GM21528 (cell line): ENCODE data around the gene ELAVL2.

ENCODE experiments used
- ATAC-seq: cut with Tn5 transposase; IDR thresholded peaks from one replicate; pipeline ENCODE4 v1.9.1; 2021; ENCODE audit warnings: mild to moderate bottlenecking, moderate library complexity; ENCODE audit not compliant: unreplicated experiment, low FRiP score

ELAVL2 gene

GRCh38 chr9:23669776-23670175, 156.3 kb downstream of the ELAVL2 start:
- no peak for ATAC-seq

GRCh38 chr9:23665635-23666034, 160.4 kb downstream of the ELAVL2 start:
- ATAC-seq, result no peak

- no peak for ATAC-seq
Observed at GRCh38 chr9:23665051-23665450, 161.0 kb downstream of the ELAVL2 start.

- no peak for ATAC-seq
Observed at GRCh38 chr9:23663946-23664345, 162.1 kb downstream of the ELAVL2 start.

- no peak for ATAC-seq
Observed at GRCh38 chr9:23663536-23663935, 162.5 kb downstream of the ELAVL2 start.

- no peak for ATAC-seq
Observed at GRCh38 chr9:23663125-23663524, 162.9 kb downstream of the ELAVL2 start.

GRCh38 chr9:23662320-23662719, 163.7 kb downstream of the ELAVL2 start:
- no peak for ATAC-seq

- no peak for ATAC-seq
Observed at GRCh38 chr9:23659346-23660006, 166.6 kb downstream of the ELAVL2 start.

GRCh38 chr9:23658376-23659258, 167.4 kb downstream of the ELAVL2 start:
- ATAC-seq, result no peak

- no peak for ATAC-seq
Observed at GRCh38 chr9:23651051-23651450, 175.0 kb downstream of the ELAVL2 start.

- ATAC-seq, result no peak
Observed at GRCh38 chr9:23648651-23649050, 177.4 kb downstream of the ELAVL2 start.

- ATAC-seq, result no peak
Observed at GRCh38 chr9:23644896-23645295, 181.1 kb downstream of the ELAVL2 start.

- ATAC-seq, result no peak
Observed at GRCh38 chr9:23644326-23644725, 181.7 kb downstream of the ELAVL2 start.

GRCh38 chr9:23643656-23644258, 182.3 kb downstream of the ELAVL2 start:
- no peak for ATAC-seq
